ENCODE data around the gene GPN2.

GPN2 gene

GRCh38 chr1:26831546-26832248, 58.4 kb downstream of the GPN2 start:
- DNase-seq (ENCODE audit: low read depth in 2 of 2) = no peak

GRCh38 chr1:26831059-26831458, 59.0 kb downstream of the GPN2 start:
- no peak for DNase-seq (ENCODE audit: low read depth in 2 of 2)

GRCh38 chr1:26829184-26829911, 60.7 kb downstream of the GPN2 start:
- DNase-seq (ENCODE audit: low read depth in 2 of 2) = no peak

- no peak for DNase-seq (ENCODE audit: low read depth in 2 of 2)
These were observed 61.6 kb downstream of the GPN2 start for GRCh38 chr1:26828411-26828991.

GRCh38 chr1:26827663-26828062, 62.4 kb downstream of the GPN2 start:
- DNase-seq (ENCODE audit: low read depth in 2 of 2) = no peak

GRCh38 chr1:26827106-26827604, 62.9 kb downstream of the GPN2 start:
- DNase-seq (ENCODE audit: low read depth in 2 of 2) = no peak

GRCh38 chr1:26826261-26827105, 63.6 kb downstream of the GPN2 start, which contains the start of gene ZDHHC18:
TSS of gene ZDHHC18 (plus strand) at chr1:26826688. CDS start at chr1:26826805, 117 bp downstream.
- DNase-seq (ENCODE audit: low read depth in 2 of 2) = peak in 1 of 2 donors; percentile 67
